Activated T-helper 1 cell treated with anti-CD3 and anti-CD28 coated beads, Interleukin-12 subunit alpha, Interleukin-12 subunit beta, Interleukin-2, Interleukin-4 antibody, amounts not matched to agents 30 ng/mL and 10 ng/mL and 1 ng/mL, durations not matched to agents 14 hours and 24 hours and 36 hours (primary cell): ENCODE data around the gene PDLIM5. TPM values are rescaled to one million over a fixed set of nuclear protein-coding genes. Genes with fewer than 3 reads are reported as not detected.

Source experiments
- DNase-seq: peaks from one replicate; pipeline ENCODE4 v3.0.0; 2021; ENCODE audit warnings: low spot score
- H3K27ac Mint-ChIP-seq: one replicate; pipeline ENCODE4 v1.8.0; 2021; ENCODE audit warnings: mild to moderate bottlenecking, mixed read lengths
- H3K27me3 Mint-ChIP-seq: one replicate; pipeline ENCODE4 v1.8.0; 2022; ENCODE audit warnings: mild to moderate bottlenecking, moderate library complexity, mixed read lengths; ENCODE audit not compliant: insufficient read depth
- H3K36me3 Mint-ChIP-seq: one replicate; pipeline ENCODE4 v1.8.0; 2021; ENCODE audit warnings: low read depth, mixed read lengths
- H3K4me1 Mint-ChIP-seq: one replicate; pipeline ENCODE4 v1.8.0; 2021; ENCODE audit warnings: low read depth, mixed read lengths
- H3K4me3 Mint-ChIP-seq: one replicate; pipeline ENCODE4 v1.8.0; 2021; ENCODE audit warnings: mild to moderate bottlenecking, moderate library complexity, mixed read lengths
- H3K9me3 Mint-ChIP-seq: one replicate; pipeline ENCODE4 v1.8.0; 2021; ENCODE audit warnings: mixed read lengths
- intact Hi-C: fragments of 100-400 bp; cut with micrococcal nuclease; formaldehyde crosslinking; loops from one replicate; pipeline ENCODE4 v1.15.1; 2024
- total RNA-seq: library from RNA; stranded (reverse); gene quantifications from 2 replicates; pipeline ENCODE4 v1.2.3, GENCODE V29; 2022

The PDLIM5 gene
- total RNA-seq, 1 donor from 2014 or later: 20.6 TPM

DNA sequence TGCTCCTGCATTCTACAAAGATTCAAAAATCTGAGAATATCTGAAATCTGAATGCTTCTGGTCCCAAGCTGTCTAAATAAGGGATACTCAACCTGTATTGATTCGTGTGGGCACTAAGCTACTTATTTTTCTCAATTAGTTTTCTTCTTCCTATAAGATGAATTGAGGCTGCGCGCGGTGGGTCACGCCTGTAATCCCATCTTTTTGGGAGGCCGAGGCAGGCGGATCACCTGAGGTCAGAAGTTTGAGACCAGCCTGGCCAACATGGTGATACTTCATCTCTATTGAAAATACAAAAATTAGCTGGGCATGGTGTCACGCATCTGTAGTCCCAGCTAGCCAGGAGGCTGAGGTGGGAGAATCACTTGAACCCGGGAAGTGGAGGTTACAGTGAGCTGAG lies 122.3 kb downstream of the PDLIM5 start:
- Mint-ChIP-seq H3K27ac (no peak overlapping the region), H3K36me3 (no peaks in the 10 kb centered on the region), H3K9me3 (no peaks in the 10 kb centered on the region), H3K4me3 (no peak overlapping the region), H3K4me1 (no peaks in the 10 kb centered on the region), H3K27me3 (no peaks in the 10 kb centered on the region)
- DNase-seq: no peak
- intact Hi-C loops: no loop called here

DNA sequence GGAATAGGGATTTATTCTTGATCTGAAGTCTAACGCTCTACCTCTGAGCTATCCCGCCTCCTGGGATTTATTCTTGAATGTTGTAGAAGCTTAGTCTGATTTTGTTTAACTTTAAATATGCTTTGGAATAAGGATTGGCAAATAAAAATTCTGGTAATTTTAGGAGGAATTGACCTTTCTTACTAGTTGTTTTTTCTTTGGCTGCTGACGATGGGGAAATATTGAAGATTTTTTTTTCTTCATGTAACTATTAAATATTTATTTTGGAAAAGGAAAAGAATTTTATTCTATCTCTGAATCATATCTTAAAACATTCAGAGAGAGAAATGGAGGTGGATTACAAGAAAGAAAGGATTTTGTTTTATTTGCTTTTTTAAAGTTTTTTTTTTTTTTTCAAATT lies 122.9 kb downstream of the PDLIM5 start:
- DNase-seq: no peak
- Mint-ChIP-seq H3K4me3 (no peak overlapping the region), H3K27ac (no peak overlapping the region), H3K27me3 (no peaks in the 10 kb centered on the region), H3K4me1 (no peaks in the 10 kb centered on the region), H3K36me3 (no peaks in the 10 kb centered on the region), H3K9me3 (no peaks in the 10 kb centered on the region)
- intact Hi-C loops: no loop called here

DNA sequence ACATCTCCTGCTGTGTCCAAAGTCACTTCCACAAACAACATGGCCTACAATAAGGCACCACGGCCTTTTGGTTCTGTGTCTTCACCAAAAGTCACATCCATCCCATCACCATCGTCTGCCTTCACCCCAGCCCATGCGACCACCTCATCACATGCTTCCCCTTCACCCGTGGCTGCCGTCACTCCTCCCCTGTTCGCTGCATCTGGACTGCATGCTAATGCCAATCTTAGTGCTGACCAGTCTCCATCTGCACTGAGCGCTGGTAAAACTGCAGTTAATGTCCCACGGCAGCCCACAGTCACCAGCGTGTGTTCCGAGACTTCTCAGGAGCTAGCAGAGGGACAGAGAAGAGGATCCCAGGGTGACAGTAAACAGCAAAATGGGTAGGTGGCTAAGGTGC lies 123.9 kb downstream of the PDLIM5 start:
- no peaks in the 10 kb centered on the region for H3K9me3 Mint-ChIP-seq
- H3K4me1 Mint-ChIP-seq: no peaks in the 10 kb centered on the region
- H3K27ac Mint-ChIP-seq: no peak overlapping the region
- intact Hi-C loops: no loop called here
- no peak overlapping the region for H3K4me3 Mint-ChIP-seq
- no peak for DNase-seq
- H3K36me3 Mint-ChIP-seq: no peaks in the 10 kb centered on the region
- no peaks in the 10 kb centered on the region for H3K27me3 Mint-ChIP-seq

DNA sequence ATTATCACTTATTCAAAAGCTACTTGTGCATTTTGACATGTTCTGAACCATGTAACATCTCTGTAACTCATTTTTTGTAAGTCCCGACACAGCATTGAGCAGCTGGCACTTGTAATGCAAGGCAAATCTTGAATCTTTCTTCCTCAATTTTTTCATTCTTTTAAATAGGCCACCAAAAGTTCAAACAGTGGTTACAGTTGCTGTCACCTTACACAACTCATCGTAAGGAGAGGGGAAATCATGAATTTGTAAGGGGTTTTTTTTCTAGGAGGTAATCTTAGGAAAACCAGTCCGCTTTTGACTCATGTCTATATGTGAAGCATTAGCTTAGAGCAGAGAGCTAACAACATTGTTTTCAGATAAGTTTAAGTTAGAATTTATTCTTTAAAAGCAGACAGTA lies 124.5 kb downstream of the PDLIM5 start:
- intact Hi-C loops: no loop called here
- Mint-ChIP-seq H3K9me3 (no peaks in the 10 kb centered on the region), H3K4me3 (no peak overlapping the region), H3K27ac (no peak overlapping the region), H3K4me1 (no peaks in the 10 kb centered on the region), H3K36me3 (no peaks in the 10 kb centered on the region), H3K27me3 (no peaks in the 10 kb centered on the region)
- DNase-seq: no peak

DNA sequence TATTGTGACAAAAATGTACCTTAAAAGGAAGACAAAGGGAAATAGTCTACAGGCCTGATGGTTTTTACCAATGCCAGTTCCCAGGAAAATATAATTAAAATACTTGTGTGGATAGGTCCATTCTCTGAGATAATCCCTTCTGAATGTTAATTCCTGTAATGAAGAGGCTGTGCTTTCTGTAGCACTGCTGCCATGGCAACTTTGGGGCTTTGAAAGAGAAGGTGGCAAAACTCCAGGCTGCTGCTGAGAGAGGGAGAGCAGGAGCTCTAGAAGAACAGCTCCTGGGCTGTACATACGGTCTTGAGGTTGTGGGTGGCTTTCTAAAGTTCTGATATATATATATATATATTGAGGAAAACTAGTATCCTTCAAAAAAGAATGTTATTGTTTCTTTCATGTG lies 125.4 kb downstream of the PDLIM5 start:
- no peaks in the 10 kb centered on the region for H3K36me3 Mint-ChIP-seq
- H3K27ac Mint-ChIP-seq: no peak overlapping the region
- H3K27me3 Mint-ChIP-seq: no peaks in the 10 kb centered on the region
- H3K4me3 Mint-ChIP-seq: no peak overlapping the region
- no peaks in the 10 kb centered on the region for H3K4me1 Mint-ChIP-seq
- intact Hi-C loops: no loop called here
- no peaks in the 10 kb centered on the region for H3K9me3 Mint-ChIP-seq
- no peak for DNase-seq

DNA sequence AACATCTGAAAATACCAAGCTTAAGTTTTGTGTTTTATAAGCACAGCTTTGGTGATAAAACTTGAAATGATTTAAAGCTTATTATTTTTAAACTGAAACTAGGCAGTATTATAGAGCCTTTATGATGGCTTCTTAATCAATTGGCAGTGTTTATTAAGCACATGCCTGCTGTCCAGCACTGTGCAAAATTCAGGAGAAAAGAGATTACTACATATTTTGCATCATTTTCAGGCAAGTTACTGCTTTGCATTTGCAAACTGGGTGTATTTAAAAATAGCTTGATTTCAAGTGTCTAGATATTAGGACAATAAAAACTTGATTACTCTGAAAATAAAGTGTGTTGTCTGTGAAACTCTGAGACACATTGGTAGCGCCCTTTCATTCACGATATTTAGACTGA lies 126.5 kb downstream of the PDLIM5 start:
- Mint-ChIP-seq H3K27me3 (no peaks in the 10 kb centered on the region), H3K27ac (no peak overlapping the region), H3K4me3 (no peak overlapping the region), H3K36me3 (no peaks in the 10 kb centered on the region), H3K9me3 (no peaks in the 10 kb centered on the region), H3K4me1 (no peaks in the 10 kb centered on the region)
- intact Hi-C loops: no loop called here
- no peak for DNase-seq

DNA sequence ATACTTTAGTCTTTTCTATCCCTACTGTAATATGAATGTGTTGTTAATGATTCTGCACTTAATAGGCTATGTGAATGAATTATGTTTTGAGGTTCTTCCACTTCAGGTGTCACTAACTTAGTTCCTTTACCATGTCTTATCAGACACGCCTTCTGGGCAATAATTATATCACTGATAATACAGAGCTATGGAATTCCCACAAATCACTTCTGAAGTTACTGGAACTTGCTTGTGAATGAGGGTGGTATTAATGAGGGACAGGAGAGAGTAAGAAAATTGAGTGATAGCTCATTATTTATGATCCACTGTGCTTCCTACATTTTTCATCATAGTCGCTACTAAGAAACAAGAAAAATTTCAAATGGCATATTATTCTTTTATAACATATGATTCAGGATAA lies 130.0 kb downstream of the PDLIM5 start:
- no peaks in the 10 kb centered on the region for H3K27me3 Mint-ChIP-seq
- H3K4me3 Mint-ChIP-seq: no peak overlapping the region
- no peaks in the 10 kb centered on the region for H3K4me1 Mint-ChIP-seq
- H3K27ac Mint-ChIP-seq: no peak overlapping the region
- no peaks in the 10 kb centered on the region for H3K9me3 Mint-ChIP-seq
- H3K36me3 Mint-ChIP-seq: no peaks in the 10 kb centered on the region
- intact Hi-C loops: no loop called here
- DNase-seq: no peak

DNA sequence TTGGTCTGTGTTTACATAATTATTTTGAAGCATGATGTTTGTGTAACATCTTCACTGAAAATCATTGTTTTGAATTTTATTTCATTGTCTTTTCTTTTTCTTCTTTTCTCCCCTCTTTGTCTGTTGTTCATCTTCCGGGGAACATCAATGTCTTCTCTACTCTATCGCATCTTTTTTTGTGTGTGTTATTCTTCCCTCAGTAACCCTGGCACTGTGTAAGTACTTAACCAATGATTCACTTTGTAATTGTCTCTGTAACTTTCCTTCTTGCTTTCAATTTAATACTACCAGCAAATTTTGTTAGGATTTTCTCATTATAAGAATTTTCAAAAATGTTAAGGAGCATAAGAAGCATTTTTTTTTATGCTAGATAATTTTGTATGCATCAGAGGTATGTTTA lies 130.8 kb downstream of the PDLIM5 start:
- H3K4me3 Mint-ChIP-seq: no peak overlapping the region
- no peaks in the 10 kb centered on the region for H3K27me3 Mint-ChIP-seq
- no peak overlapping the region for H3K27ac Mint-ChIP-seq
- H3K36me3 Mint-ChIP-seq: no peaks in the 10 kb centered on the region
- no peak for DNase-seq
- H3K4me1 Mint-ChIP-seq: no peaks in the 10 kb centered on the region
- no peaks in the 10 kb centered on the region for H3K9me3 Mint-ChIP-seq
- intact Hi-C loops: no loop called here

DNA sequence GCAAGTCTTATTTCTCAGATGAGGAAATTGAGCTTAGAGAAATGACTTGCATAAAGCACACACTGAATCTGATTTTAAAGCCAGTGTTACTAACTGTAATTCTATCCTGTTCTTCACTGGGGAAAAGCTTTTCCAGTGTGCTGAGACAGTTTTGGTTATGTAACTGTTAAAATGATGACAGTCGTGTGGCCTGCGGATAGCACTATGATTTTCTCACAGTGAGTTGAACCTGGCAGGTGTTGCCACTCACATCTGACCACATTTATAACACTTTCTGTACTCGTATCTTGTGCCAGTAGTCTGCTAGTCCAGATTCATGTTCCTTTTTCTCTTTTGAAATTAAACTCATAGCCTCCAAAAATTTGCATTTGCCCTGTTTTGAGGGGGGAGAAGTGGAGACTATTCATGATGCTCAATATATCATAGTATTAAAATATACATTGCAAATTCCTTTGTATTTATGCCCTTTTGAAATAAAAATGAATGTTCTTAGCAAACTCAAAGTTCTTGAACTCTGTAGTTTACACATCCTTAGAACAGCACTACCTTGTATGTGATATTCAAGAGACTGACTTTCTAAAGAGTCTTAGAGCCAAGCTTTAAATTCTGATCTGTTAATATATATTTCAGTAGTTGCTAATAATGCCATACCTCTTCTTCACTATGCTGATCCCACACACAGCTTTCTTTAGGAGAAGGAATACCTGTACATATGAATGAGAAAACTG lies 132.3 kb downstream of the PDLIM5 start:
- no peaks in the 10 kb centered on the region for H3K36me3 Mint-ChIP-seq
- no peak for DNase-seq
- H3K9me3 Mint-ChIP-seq: no peaks in the 10 kb centered on the region
- H3K27ac Mint-ChIP-seq: no peak overlapping the region
- H3K4me3 Mint-ChIP-seq: no peak overlapping the region
- intact Hi-C loops: no loop called here
- no peaks in the 10 kb centered on the region for H3K27me3 Mint-ChIP-seq
- no peaks in the 10 kb centered on the region for H3K4me1 Mint-ChIP-seq

DNA sequence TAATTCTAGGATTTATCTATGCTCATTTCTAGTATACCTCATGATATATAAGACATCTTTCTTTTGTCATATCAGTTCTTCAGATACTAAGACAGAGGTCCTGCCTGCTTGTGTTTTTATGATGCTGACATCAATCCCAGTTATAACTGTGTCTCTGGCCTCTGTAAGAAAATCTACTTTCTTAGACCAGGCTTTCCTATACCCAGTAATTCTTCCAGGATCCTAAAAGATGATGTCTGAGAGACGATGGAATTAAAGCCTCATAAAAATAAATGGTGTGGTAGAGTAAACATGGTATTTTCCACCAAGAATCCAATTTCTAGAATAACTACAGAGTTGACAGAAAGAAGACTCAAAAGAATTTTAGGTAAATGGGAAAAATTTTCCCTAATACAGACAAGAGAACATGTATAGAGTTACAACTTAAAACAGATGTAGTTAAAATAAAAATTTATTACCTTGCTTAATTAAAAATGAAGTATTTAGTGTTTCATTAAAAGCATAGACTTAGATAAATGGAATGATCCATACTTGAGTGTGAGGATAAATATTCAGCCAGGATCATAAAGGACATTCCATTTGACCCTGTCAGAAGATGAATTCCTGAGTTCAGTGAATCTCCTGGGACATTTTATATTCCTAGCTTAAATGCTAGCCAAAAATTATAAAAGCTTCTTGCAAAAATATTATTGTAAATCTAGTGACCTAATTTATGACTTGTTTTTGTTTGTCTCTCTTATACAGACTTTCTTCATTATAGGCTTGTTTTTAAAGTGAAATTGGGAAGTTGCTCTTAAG lies 137.4 kb downstream of the PDLIM5 start:
- H3K27me3 Mint-ChIP-seq: no peaks in the 10 kb centered on the region
- no peaks in the 10 kb centered on the region for H3K36me3 Mint-ChIP-seq
- H3K27ac Mint-ChIP-seq: no peak overlapping the region
- no peak for DNase-seq
- intact Hi-C loops: no loop called here
- H3K4me3 Mint-ChIP-seq: no peak overlapping the region
- H3K9me3 Mint-ChIP-seq: no peaks in the 10 kb centered on the region
- H3K4me1 Mint-ChIP-seq: no peaks in the 10 kb centered on the region

DNA sequence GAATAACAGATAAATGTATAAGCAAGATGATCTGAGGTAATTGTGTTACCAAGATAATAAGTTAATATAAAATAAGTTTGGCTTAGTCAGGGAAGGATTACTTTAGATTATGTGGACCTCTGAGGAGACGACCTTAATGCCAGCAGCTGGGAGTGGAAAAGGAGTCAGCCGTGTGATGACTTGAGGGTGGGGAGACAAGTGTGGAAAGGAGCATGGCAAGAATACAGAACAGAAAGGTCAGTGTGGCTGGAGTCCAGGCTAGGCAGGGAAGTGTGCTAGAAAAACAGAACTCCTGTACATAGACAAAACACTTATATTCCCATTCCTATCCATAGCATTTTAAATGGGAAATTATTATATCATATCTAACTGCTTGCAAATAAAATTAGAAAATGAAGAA lies 138.8 kb downstream of the PDLIM5 start:
- H3K4me3 Mint-ChIP-seq: no peak overlapping the region

DNA sequence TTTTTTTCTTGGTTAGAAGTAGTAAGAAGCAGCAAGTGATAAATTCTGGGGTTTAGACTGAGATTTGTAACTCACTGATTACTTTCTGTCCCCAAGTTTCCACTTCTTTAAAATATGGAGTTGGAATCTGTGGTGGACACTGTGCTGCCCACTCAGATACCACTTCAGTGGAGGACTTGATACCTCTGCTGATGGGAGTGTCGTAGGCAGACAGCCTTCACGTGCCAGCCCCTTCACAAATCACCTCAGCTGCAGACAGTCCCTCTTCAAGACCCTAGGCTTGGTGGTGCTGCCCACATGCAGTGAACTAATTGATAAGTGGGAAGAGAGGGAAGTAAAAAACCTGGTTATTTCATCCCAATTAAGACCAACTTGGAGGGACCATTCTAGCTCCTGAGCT lies 139.5 kb downstream of the PDLIM5 start:
- intact Hi-C loops: no loop called here
- H3K36me3 Mint-ChIP-seq: no peaks in the 10 kb centered on the region
- H3K27ac Mint-ChIP-seq: no peak overlapping the region

More for the DNA sequence above, 138.8 kb downstream of the PDLIM5 start:
- DNase-seq: no peak
- Mint-ChIP-seq H3K27ac (no peak overlapping the region), H3K36me3 (no peaks in the 10 kb centered on the region), H3K9me3 (no peaks in the 10 kb centered on the region), H3K27me3 (no peaks in the 10 kb centered on the region), H3K4me1 (no peaks in the 10 kb centered on the region)
- intact Hi-C loops: no loop called here

DNA sequence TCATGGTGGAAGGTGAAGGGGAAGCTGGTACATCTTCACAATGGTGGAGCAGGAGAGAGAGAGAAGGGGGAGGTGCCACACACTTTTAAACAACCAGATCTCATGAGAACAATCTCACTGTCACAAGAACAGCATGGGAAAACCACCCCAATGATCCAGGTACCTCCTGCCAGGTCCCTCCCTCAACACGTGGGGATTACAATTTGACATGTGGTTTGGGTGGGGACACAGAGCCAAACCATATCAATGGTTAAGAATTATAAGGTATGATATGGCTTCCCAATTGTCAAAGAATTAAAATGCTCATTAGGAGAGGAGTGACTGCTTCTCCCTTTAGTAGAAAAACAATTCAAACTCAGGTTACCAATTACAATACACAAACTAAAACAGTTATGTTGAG lies 143.3 kb downstream of the PDLIM5 start:
- no peak overlapping the region for H3K27ac Mint-ChIP-seq
- H3K36me3 Mint-ChIP-seq: no peaks in the 10 kb centered on the region
- no peak overlapping the region for H3K4me3 Mint-ChIP-seq
- no peaks in the 10 kb centered on the region for H3K27me3 Mint-ChIP-seq
- intact Hi-C loops: loop anchor here (5.0 kb wide), 1 partner anchor 803 kb away; no protein-coding TSS in a partner anchor
- no peak for DNase-seq
- no peaks in the 10 kb centered on the region for H3K4me1 Mint-ChIP-seq
- no peaks in the 10 kb centered on the region for H3K9me3 Mint-ChIP-seq

More for the DNA sequence above, 139.5 kb downstream of the PDLIM5 start:
- no peak overlapping the region for H3K4me3 Mint-ChIP-seq
- DNase-seq: no peak
- H3K9me3 Mint-ChIP-seq: no peaks in the 10 kb centered on the region
- no peaks in the 10 kb centered on the region for H3K27me3 Mint-ChIP-seq
- no peaks in the 10 kb centered on the region for H3K4me1 Mint-ChIP-seq
